CD4-positive, alpha-beta T cell treated with Interleukin-4 for 1 hour (primary cell): Measurements from ENCODE around the gene PLCD4.

Source experiments
- DNase-seq, 2 donors: peaks; one replicate each; pipeline ENCODE4 v3.0.0-alpha.2; 2020 to 2022

Gene PLCD4

GRCh38 chr2:218622606-218623365, 15.1 kb downstream of the PLCD4 start:
- DNase-seq = no peak

GRCh38 chr2:218623366-218623705, 15.6 kb downstream of the PLCD4 start:
- no peak for DNase-seq

GRCh38 chr2:218626369-218626768, 18.7 kb downstream of the PLCD4 start:
- no peak for DNase-seq

- DNase-seq = no peak
Measured at GRCh38 chr2:218627939-218628338, 20.2 kb downstream of the PLCD4 start.

GRCh38 chr2:218631837-218632236, 24.1 kb downstream of the PLCD4 start:
- DNase-seq = no peak

- DNase-seq = no peak
Measured at GRCh38 chr2:218635719-218636118, 28.0 kb downstream of the PLCD4 start.

GRCh38 chr2:218638372-218638771, 30.7 kb downstream of the PLCD4 start:
- no peak for DNase-seq

GRCh38 chr2:218642121-218642656, 34.5 kb downstream of the PLCD4 start:
- no peak for DNase-seq

GRCh38 chr2:218642786-218643185, 35.1 kb downstream of the PLCD4 start:
- DNase-seq = no peak

GRCh38 chr2:218643751-218644310, 36.1 kb downstream of the PLCD4 start:
- no peak for DNase-seq

- no peak for DNase-seq
Measured at GRCh38 chr2:218644721-218645120, 37.0 kb downstream of the PLCD4 start.

GRCh38 chr2:218645126-218645525, 37.4 kb downstream of the PLCD4 start:
- no peak for DNase-seq

- peak; percentile 58 to 63 for DNase-seq
Measured at GRCh38 chr2:218648088-218648786, 40.5 kb downstream of the PLCD4 start.

- no peak for DNase-seq
Measured at GRCh38 chr2:218648787-218649100, 41.0 kb downstream of the PLCD4 start.

- DNase-seq = no peak
Measured at GRCh38 chr2:218655751-218656150, 48.1 kb downstream of the PLCD4 start.

GRCh38 chr2:218658671-218659257, 51.1 kb downstream of the PLCD4 start:
- peak; percentile 28 to 44 for DNase-seq

- DNase-seq = peak; percentile 92 to 93
Measured at GRCh38 chr2:218659258-218659987, 51.7 kb downstream of the PLCD4 start, which contains the start of the genes BCS1L and ZNF142. BCS1L (plus strand) TSS chr2:218659683; CDS start chr2:218660988, 1,305 bp downstream. ZNF142 (minus strand) TSS chr2:218659623; CDS start chr2:218656429, 3,194 bp downstream.

GRCh38 chr2:218659988-218660358, 52.3 kb downstream of the PLCD4 start:
- no peak for DNase-seq

GRCh38 chr2:218662377-218662776, 54.7 kb downstream of the PLCD4 start:
- no peak for DNase-seq

GRCh38 chr2:218662827-218663226, 55.1 kb downstream of the PLCD4 start:
- no peak for DNase-seq

- DNase-seq = no peak
Measured at GRCh38 chr2:218663901-218664300, 56.2 kb downstream of the PLCD4 start.

GRCh38 chr2:218664653-218665052, 57.0 kb downstream of the PLCD4 start:
- no peak for DNase-seq
